Choroid plexus epithelial cell (primary cell): ENCODE results near the gene MCAM.
A peak's percentile ranks its signal among the peaks of the same experiment; 100 is the strongest.

Experiments
- DNase-seq: peaks from one replicate; pipeline ENCODE4 v3.0.0-alpha.2; 2010; ENCODE audit warnings: low read depth
- H3K4me3 ChIP-seq: 2 replicates; pipeline ENCODE4 v1.5.1; 2011; ENCODE audit warnings: low read depth, mild to moderate bottlenecking, control low read depth, low read length, moderate library complexity
- CTCF ChIP-seq: conservative IDR thresholded peaks from 2 replicates; pipeline ENCODE4 v1.5.1; 2011; ENCODE audit warnings: low read depth, mild to moderate bottlenecking, control low read depth, inconsistent platforms, low read length, moderate library complexity

MCAM gene

GRCh38 chr11:119262668-119263351 lies 54.1 kb downstream of the MCAM start:
- no peak overlapping the region for H3K4me3 ChIP-seq
- peak; percentile 57 for DNase-seq
- TF ChIP-seq CTCF: peak; percentile 39

DNA sequence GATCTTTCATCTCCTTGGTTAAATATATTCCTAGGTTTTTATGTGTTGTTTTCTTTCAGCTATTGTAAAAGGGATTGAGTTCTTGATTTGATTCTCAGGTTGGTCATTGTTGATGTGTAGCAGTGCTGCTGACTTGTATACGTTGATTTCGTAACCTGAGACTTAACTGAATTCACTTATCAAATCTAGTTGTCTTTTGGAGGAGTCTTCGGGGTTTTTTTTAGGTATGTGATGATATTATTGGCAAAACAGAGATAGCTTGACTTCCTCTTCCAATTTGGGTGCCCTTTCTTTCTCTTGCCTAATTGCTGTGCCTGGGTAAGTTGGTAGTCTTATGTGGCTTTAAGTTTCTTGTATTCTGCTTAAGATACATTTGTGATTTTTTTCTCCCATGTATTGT lies 57.9 kb downstream of the MCAM start:
- DNase-seq: no peak
- H3K4me3 ChIP-seq: no peak overlapping the region
- no peak for TF ChIP-seq CTCF
